HG02840 (cell line): ENCODE data around the gene EXOC5.

Experiments
- ATAC-seq: cut with Tn5 transposase; IDR thresholded peaks from one replicate; pipeline ENCODE4 v1.9.1; 2021; ENCODE audit warnings: mild to moderate bottlenecking, moderate library complexity, moderate number of reproducible peaks; ENCODE audit not compliant: unreplicated experiment, low FRiP score

Gene EXOC5

DNA sequence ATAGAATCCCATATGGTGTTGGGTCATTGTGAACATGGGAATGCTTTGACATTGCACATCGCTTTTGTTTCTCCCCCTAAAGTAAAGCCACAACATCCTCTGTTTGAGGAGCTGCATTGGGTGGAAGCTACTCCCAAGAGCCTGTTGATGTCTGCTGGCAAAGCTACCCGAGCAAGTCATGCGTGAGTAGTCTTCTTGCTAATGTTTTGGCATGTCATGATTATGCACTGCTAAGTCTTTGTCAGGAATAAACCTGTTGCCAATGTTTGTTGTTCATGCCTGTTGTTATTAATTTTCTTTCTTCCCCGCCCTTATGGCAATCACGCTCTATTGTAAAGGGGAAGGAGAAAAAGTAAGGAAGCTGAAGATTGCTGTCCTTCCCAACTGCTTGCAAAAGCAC is 97.3 kb downstream of the EXOC5 start:
- no peak for ATAC-seq

DNA sequence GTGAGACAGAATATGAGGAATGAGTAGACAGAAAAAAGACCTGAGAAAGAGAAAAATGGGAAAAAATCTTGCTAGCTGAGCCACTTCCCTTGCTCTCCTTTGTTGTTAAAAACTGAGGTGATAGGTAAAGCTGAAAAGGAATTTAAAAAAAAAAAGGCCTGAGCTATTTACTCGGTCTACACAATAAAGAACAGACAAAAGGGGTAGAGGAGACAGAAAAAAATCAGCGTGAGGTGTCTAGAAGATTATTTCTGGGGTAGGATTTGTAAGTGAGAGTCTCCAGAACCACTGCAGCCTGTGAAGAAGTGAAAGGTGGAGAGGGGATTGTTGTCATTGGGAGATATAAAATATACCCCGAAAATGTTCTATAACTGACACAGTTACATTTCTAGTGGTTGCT is 98.8 kb downstream of the EXOC5 start:
- no peak for ATAC-seq

DNA sequence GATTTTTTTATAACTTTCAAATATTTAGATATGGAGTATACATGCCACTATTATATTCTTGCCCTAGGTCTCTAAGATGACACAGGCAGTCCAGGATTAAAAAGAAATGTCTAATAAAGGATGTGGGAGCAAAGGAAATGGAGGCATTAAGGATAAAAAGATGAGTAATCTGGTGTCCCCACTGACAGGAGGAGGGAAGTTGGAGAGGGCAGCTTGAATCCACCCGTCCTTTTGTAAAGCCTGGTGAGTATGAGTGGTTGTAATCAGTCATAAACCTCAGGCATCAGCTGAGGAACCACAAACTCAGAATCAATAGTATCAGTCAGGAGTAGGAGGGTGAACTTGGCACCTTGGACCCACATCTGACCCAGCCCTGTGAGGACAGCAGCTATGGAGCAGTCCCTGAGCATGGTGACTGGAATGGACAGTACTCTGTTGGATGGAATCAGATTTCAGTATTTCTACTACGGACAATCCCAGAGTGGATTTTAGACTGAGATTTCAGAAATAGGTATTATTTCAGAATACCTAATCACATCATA is 100.5 kb downstream of the EXOC5 start:
- no peak for ATAC-seq

DNA sequence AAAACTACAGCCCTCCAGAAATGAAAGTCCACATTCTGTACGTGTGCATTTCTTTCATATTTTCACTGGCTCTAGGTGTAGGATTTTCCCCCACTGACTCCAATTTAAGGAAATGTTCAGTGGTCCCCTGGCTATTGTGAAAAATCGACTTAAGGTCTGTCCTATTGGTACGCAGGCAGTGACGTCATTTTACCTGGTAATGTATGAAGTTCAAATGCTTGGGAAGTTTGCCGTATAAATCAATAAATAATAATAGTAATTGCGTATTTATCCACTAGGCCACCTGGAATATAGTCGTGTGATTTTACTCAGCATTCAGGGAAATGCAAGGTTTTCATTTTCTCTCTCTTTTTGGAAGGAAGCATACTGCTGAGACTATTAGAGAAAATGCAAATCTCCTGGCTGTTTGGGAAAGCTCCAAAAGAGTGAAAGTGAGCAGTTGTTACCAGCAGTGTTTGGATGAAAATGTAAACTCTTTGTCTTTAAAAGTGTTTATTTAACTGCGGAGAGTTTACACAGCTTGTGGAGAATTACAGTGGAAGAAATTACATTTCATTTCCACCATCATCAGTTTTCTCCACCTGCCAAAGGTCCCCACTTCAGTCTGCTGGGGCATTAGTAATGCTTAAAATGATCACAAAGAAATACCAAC is 107.0 kb downstream of the EXOC5 start:
- ATAC-seq = no peak

DNA sequence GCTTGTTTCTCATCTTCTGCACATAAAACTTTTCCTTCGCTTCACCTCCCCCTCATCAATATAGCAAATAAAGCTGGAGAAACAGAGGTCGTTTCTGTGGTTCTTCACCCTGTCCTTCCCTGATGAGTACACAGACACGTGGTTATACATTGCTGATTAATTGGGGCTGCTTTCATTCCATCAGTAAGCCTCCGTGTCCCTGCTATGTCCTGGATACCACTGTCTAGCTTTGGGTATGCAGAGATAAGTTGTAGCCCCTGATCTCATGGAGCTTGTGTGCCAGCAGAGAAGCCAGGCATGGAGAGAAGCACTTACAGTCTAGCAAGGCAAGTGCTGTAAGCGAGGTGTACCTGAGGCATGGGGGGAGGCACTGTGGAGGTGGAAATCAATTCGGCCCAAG is 108.4 kb downstream of the EXOC5 start:
- no peak for ATAC-seq

GRCh38 chr14:57153286-57153685 is 115.4 kb downstream of the EXOC5 start:
- ATAC-seq = no peak
